ENCODE results near the gene ATAT1. TPM values are rescaled to one million over a fixed set of nuclear protein-coding genes. Genes with fewer than 3 reads are reported as not detected.

The ATAT1 gene
- polyA plus RNA-seq, 3 donors from 2014 or later, result 0.43 to 3.1 TPM; not detected in 1

- Mint-ChIP-seq H3K36me3 (peaks cover 15 to 19% (median 17%) of the 10 kb centered on the region in 3 donors), H3K27ac (peak within 1 kb of the TSS; percentile 91 to 99 (median 96)), H3K27me3 (ENCODE audit: low read depth in 3 of 3) (peaks cover 16 to 25% (median 18%) of the 10 kb centered on the region in 3 donors), H3K4me3 (peak within 1 kb of the TSS; percentile 98 to 100 (median 99)), H3K9me3 (no peaks in the 10 kb centered on the region), H3K4me1 (peaks cover 62 to 68% of the 10 kb centered on the region in 2 donors)
- DNase-seq, result peak; percentile 61 to 68 (median 66)
Observed at GRCh38 chr6:30686009-30686907, 59.6 kb downstream of the ATAT1 start, which contains the start of gene PPP1R18. PPP1R18 (minus strand) TSS chr6:30686645; CDS start chr6:30686018, 627 bp downstream.

- peaks cover 12 to 17% (median 15%) of the 10 kb centered on the region in 3 donors for H3K36me3 Mint-ChIP-seq
- peaks cover 58 to 61% of the 10 kb centered on the region in 2 donors for H3K4me1 Mint-ChIP-seq
- H3K27ac Mint-ChIP-seq, result peak overlapping the region; percentile 87 to 99 (median 94)
- peaks cover 16 to 22% (median 18%) of the 10 kb centered on the region in 3 donors for H3K27me3 Mint-ChIP-seq (ENCODE audit: low read depth in 3 of 3)
- DNase-seq, result peak; percentile 55 to 59 (median 56)
- H3K9me3 Mint-ChIP-seq, result no peaks in the 10 kb centered on the region
- peak overlapping the region; percentile 98 to 100 (median 99) for H3K4me3 Mint-ChIP-seq
Observed at GRCh38 chr6:30686908-30687658, 60.4 kb downstream of the ATAT1 start.

- H3K27me3 Mint-ChIP-seq (ENCODE audit: low read depth in 3 of 3), result peaks cover 8 to 15% (median 11%) of the 10 kb centered on the region in 3 donors
- H3K4me1 Mint-ChIP-seq, result peaks cover 52 to 56% of the 10 kb centered on the region in 2 donors
- H3K4me3 Mint-ChIP-seq, result peak overlapping the region; percentile 98 to 100 (median 99)
- peak overlapping the region; percentile 87 to 99 (median 94) for H3K27ac Mint-ChIP-seq
- H3K36me3 Mint-ChIP-seq, result peaks cover 11 to 14% (median 12%) of the 10 kb centered on the region in 3 donors
- DNase-seq, result no peak
- H3K9me3 Mint-ChIP-seq, result no peaks in the 10 kb centered on the region
Observed at GRCh38 chr6:30687659-30688431, 61.2 kb downstream of the ATAT1 start.

GRCh38 chr6:30688569-30688968, 61.9 kb downstream of the ATAT1 start:
- no peaks in the 10 kb centered on the region for H3K9me3 Mint-ChIP-seq
- peaks cover 52 to 53% of the 10 kb centered on the region in 2 donors for H3K4me1 Mint-ChIP-seq
- H3K36me3 Mint-ChIP-seq, result peaks cover 11 to 13% (median 12%) of the 10 kb centered on the region in 3 donors
- peak overlapping the region; percentile 87 to 99 (median 94) for H3K27ac Mint-ChIP-seq
- peaks cover 7 to 13% (median 11%) of the 10 kb centered on the region in 3 donors for H3K27me3 Mint-ChIP-seq (ENCODE audit: low read depth in 3 of 3)
- peak overlapping the region; percentile 98 to 100 (median 99) for H3K4me3 Mint-ChIP-seq
- no peak for DNase-seq

- H3K9me3 Mint-ChIP-seq, result no peaks in the 10 kb centered on the region
- H3K4me1 Mint-ChIP-seq, result peaks cover 49 to 52% of the 10 kb centered on the region in 2 donors
- peak overlapping the region; percentile 62 to 100 (median 81) for H3K4me3 Mint-ChIP-seq
- peaks cover 6 to 12% (median 9%) of the 10 kb centered on the region in 3 donors for H3K36me3 Mint-ChIP-seq
- H3K27me3 Mint-ChIP-seq (ENCODE audit: low read depth in 3 of 3), result peaks cover 7 to 12% (median 8%) of the 10 kb centered on the region in 3 donors
- peak overlapping the region; percentile 79 to 99 (median 94) for H3K27ac Mint-ChIP-seq
- no peak for DNase-seq
Observed at GRCh38 chr6:30689022-30689865, 62.6 kb downstream of the ATAT1 start.

- Mint-ChIP-seq H3K27ac (peak overlapping the region; percentile 74 to 94 (median 82)), H3K27me3 (ENCODE audit: low read depth in 3 of 3) (peaks cover 4 to 9% (median 7%) of the 10 kb centered on the region in 3 donors), H3K9me3 (no peaks in the 10 kb centered on the region), H3K4me1 (peaks cover 49 to 50% of the 10 kb centered on the region in 2 donors), H3K36me3 (peaks cover 4 to 10% (median 6%) of the 10 kb centered on the region in 3 donors), H3K4me3 (peak overlapping the region; percentile 77 to 89 (median 81))
- no peak for DNase-seq
Observed at GRCh38 chr6:30689985-30690384, 63.3 kb downstream of the ATAT1 start.

GRCh38 chr6:30690403-30691207, 63.9 kb downstream of the ATAT1 start, which contains the start of gene NRM:
NRM (minus strand) TSS chr6:30690984; CDS start chr6:30690974, 10 bp downstream.
- Mint-ChIP-seq H3K4me1 (peaks cover 42 to 44% of the 10 kb centered on the region in 2 donors), H3K27ac (peak within 1 kb of the TSS; percentile 74 to 94 (median 84)), H3K9me3 (no peaks in the 10 kb centered on the region), H3K27me3 (ENCODE audit: low read depth in 3 of 3) (peaks cover 0 to 5% (median 5%) of the 10 kb centered on the region in 3 donors), H3K4me3 (peak within 1 kb of the TSS; percentile 77 to 89 (median 84)), H3K36me3 (peaks cover 0 to 4% (median 0%) of the 10 kb centered on the region in 3 donors)
- DNase-seq, result peak; percentile 57 to 65 (median 58)

- H3K27me3 Mint-ChIP-seq (ENCODE audit: low read depth in 3 of 3), result peaks cover 0 to 4% (median 2%) of the 10 kb centered on the region in 3 donors
- DNase-seq, result no peak
- peaks cover 42 to 43% of the 10 kb centered on the region in 2 donors for H3K4me1 Mint-ChIP-seq
- no peaks in the 10 kb centered on the region for H3K9me3 Mint-ChIP-seq
- H3K4me3 Mint-ChIP-seq, result peak overlapping the region; percentile 77 to 89 (median 84)
- peak overlapping the region; percentile 61 to 83 (median 76) for H3K27ac Mint-ChIP-seq
- H3K36me3 Mint-ChIP-seq, result peaks cover 0 to under 1% (median 0%) of the 10 kb centered on the region in 3 donors
Observed at GRCh38 chr6:30691208-30691847, 64.7 kb downstream of the ATAT1 start.
